Stomach smooth muscle (tissue), 2 donors: ENCODE data around the gene VWA7.

Source experiments
- H3K27ac ChIP-seq: one replicate; pipeline ENCODE4 v1.7.0; 2013; ENCODE audit warnings: mild to moderate bottlenecking, low read length, inconsistent platforms
- H3K27me3 ChIP-seq, 2 donors: one replicate each; pipeline ENCODE4 v1.7.0; 2013; ENCODE audit warnings: low read length in 2 of 2; ENCODE audit not compliant: insufficient read depth in 2 of 2, control insufficient read depth in 1 of 2
- H3K36me3 ChIP-seq, 2 donors: one replicate each; pipeline ENCODE4 v1.7.0; 2013; ENCODE audit warnings: low read length in 2 of 2; ENCODE audit not compliant: control insufficient read depth in 2 of 2, insufficient read depth in 2 of 2
- H3K4me1 ChIP-seq: one replicate; pipeline ENCODE4 v1.7.0; 2013; ENCODE audit warnings: low read length; ENCODE audit not compliant: control insufficient read depth, insufficient read depth
- H3K4me3 ChIP-seq, 2 donors: one replicate each; pipeline ENCODE4 v1.7.0; 2013; ENCODE audit warnings: low read length in 2 of 2
- H3K9ac ChIP-seq, 2 donors: one replicate each; pipeline ENCODE4 v1.7.0; 2013; ENCODE audit warnings: low read length in 2 of 2, mild to moderate bottlenecking in 1 of 2
- H3K9me3 ChIP-seq, 2 donors: one replicate each; pipeline ENCODE4 v1.7.0; 2013; ENCODE audit warnings: low read length in 2 of 2; ENCODE audit not compliant: control insufficient read depth in 2 of 2
- donor health status: healthy.
- donor health status: Pancreatic carcinoma.

Gene VWA7

DNA sequence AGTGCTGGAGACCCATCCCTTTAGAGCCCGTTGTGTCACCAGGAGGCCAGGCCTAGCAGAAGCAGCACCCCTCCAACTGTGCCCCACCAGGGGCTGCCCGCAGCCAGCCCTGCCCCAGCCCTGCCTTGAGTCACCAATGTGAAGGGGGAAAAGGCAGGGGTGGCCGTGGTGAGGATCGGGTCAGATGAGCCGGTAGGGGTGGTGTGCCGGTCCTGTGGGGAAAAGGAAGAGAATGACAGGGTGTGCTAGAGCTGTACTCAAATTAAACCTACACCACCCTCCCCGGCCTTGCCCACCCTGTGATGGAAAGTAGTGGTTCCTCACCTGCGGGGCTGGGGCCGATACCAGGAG, 11.6 kb downstream of the VWA7 start:
- H3K9ac ChIP-seq, result no peak overlapping the region
- H3K36me3 ChIP-seq, result no peaks in the 10 kb centered on the region
- peaks cover 6% of the 10 kb centered on the region for H3K4me1 ChIP-seq
- H3K27me3 ChIP-seq, result peaks cover 3 to 9% of the 10 kb centered on the region in 2 donors
- H3K4me3 ChIP-seq, result no peak overlapping the region
- H3K27ac ChIP-seq, result no peak overlapping the region
- H3K9me3 ChIP-seq, result no peaks in the 10 kb centered on the region

DNA sequence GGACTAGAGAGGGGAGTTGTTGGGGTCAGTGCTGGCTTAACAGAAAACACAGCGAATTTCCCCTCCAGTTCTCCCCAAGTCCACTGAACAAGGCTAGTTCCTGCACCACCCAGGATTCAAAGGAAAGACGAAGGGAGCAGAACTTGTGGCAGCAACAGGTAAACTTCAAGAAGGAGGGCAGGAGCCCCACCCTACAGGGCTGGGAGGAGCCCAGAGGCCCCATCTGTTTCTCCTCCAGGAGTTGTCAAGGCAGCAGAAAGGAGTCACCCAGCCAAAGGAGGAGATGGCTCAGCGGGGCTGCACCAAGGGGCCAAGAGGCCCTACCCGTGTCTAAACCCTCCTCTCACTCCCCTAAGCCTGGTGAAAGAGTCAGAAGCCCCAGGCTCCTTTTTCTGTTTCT, 12.9 kb downstream of the VWA7 start:
- H3K9me3 ChIP-seq, result no peaks in the 10 kb centered on the region
- no peaks in the 10 kb centered on the region for H3K36me3 ChIP-seq
- H3K4me3 ChIP-seq, result no peak overlapping the region
- H3K27me3 ChIP-seq, result peaks cover 3 to 9% of the 10 kb centered on the region in 2 donors
- H3K27ac ChIP-seq, result no peak overlapping the region
- no peak overlapping the region for H3K9ac ChIP-seq
- H3K4me1 ChIP-seq, result peaks cover 6% of the 10 kb centered on the region

GRCh38 chr6:31763619-31763940, 13.5 kb downstream of the VWA7 start:
- Histone ChIP-seq H3K36me3 (peaks cover 0 to 2% of the 10 kb centered on the region in 2 donors), H3K9ac (no peak overlapping the region), H3K9me3 (no peaks in the 10 kb centered on the region), H3K4me1 (peaks cover 6% of the 10 kb centered on the region), H3K27ac (no peak overlapping the region), H3K4me3 (no peak overlapping the region), H3K27me3 (peaks cover 3 to 9% of the 10 kb centered on the region in 2 donors)

- H3K9ac ChIP-seq, result no peak overlapping the region
- H3K4me3 ChIP-seq, result no peak overlapping the region
- H3K9me3 ChIP-seq, result no peaks in the 10 kb centered on the region
- H3K27ac ChIP-seq, result no peak overlapping the region
- peaks cover 0 to 4% of the 10 kb centered on the region in 2 donors for H3K36me3 ChIP-seq
- H3K4me1 ChIP-seq, result peaks cover 6% of the 10 kb centered on the region
- peaks cover 3 to 9% of the 10 kb centered on the region in 2 donors for H3K27me3 ChIP-seq
These were observed 14.1 kb downstream of the VWA7 start for GRCh38 chr6:31762878-31763618.

DNA sequence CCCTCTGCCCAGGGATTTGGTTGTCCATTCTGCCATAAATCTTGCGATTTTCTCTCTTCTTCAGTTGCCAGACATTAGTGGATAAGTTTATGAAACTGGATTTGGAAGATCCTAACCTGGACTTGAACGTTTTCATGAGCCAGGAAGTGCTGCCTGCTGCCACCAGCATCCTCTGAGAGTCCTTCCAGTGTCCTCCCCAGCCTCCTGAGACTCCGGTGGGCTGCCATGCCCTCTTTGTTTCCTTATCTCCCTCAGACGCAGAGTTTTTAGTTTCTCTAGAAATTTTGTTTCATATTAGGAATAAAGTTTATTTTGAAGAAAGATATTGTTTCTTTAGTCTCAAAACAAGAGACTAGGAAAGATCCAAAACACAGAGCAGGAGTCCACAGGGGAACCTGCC, 14.8 kb downstream of the VWA7 start, which contains the start of gene SAPCD1:
TSS of gene SAPCD1 (plus strand) at position 301 of the 400 bp plus-strand sequence. CDS start 399 bp downstream, outside the sequence.
- Histone ChIP-seq H3K9ac (no peak within 1 kb of the TSS), H3K4me3 (no peak within 1 kb of the TSS), H3K36me3 (peaks cover 0 to 4% of the 10 kb centered on the region in 2 donors), H3K27ac (no peak within 1 kb of the TSS), H3K27me3 (peaks cover 3 to 9% of the 10 kb centered on the region in 2 donors), H3K9me3 (no peaks in the 10 kb centered on the region), H3K4me1 (peaks cover 6% of the 10 kb centered on the region)

GRCh38 chr6:31761343-31761742, 15.8 kb downstream of the VWA7 start:
- Histone ChIP-seq H3K9ac (no peak overlapping the region), H3K4me1 (peaks cover 4% of the 10 kb centered on the region), H3K9me3 (no peaks in the 10 kb centered on the region), H3K36me3 (peaks cover 0 to 4% of the 10 kb centered on the region in 2 donors), H3K27ac (no peak overlapping the region), H3K4me3 (no peak overlapping the region), H3K27me3 (peaks cover 0 to 5% of the 10 kb centered on the region in 2 donors)

DNA sequence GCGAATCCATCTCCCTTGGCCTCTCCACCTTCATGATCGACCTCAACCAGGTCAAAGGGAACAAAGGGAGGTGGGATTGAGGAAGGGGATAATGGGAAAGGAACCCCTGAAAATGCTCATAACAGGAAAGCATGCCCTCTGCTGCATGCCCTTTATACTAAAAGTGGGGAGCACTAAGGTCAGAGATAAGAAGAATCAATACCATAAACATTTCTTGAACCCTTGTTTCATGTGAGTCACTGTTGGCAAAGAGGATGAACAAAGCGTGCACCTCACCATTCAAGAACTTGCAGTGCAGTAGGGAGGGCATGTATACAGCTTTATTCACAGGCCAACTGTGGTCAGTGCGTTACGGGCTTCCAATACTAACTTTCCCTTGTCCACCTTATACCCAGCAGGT, 16.3 kb downstream of the VWA7 start:
- H3K4me3 ChIP-seq, result no peak overlapping the region
- H3K27me3 ChIP-seq, result peaks cover 0 to under 1% of the 10 kb centered on the region in 2 donors
- H3K9me3 ChIP-seq, result no peaks in the 10 kb centered on the region
- peaks cover 0 to 4% of the 10 kb centered on the region in 2 donors for H3K36me3 ChIP-seq
- H3K27ac ChIP-seq, result no peak overlapping the region
- no peaks in the 10 kb centered on the region for H3K4me1 ChIP-seq
- no peak overlapping the region for H3K9ac ChIP-seq

DNA sequence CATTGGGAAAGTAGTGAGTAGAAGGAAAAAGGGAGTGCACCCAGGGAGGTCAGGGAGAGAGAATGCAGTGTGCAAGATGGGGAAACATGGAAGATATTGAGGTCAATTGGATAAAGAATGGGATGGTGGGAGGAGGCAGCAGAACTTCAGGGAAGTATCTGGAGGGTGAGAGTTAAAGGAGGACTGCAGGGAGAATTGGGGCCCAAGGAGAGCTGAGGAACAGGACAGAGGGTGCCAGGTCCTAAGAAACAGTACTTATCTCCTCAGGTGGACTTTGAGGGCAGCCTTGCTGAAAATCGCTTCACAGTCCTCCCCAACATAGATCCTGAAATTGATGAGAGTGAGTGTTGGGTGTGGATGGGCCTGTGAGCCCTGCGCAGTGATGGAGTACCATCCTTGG, 18.8 kb downstream of the VWA7 start:
- Histone ChIP-seq H3K27me3 (no peaks in the 10 kb centered on the region), H3K4me3 (no peak overlapping the region), H3K36me3 (peaks cover 0 to 4% of the 10 kb centered on the region in 2 donors), H3K9me3 (no peaks in the 10 kb centered on the region), H3K9ac (no peak overlapping the region), H3K4me1 (no peaks in the 10 kb centered on the region), H3K27ac (no peak overlapping the region)

GRCh38 chr6:31752739-31753319, 24.3 kb downstream of the VWA7 start:
- Histone ChIP-seq H3K9me3 (no peaks in the 10 kb centered on the region), H3K4me1 (no peaks in the 10 kb centered on the region), H3K27ac (no peak overlapping the region), H3K27me3 (no peaks in the 10 kb centered on the region), H3K9ac (no peak overlapping the region), H3K4me3 (no peak overlapping the region), H3K36me3 (no peaks in the 10 kb centered on the region)

- no peaks in the 10 kb centered on the region for H3K9me3 ChIP-seq
- no peak overlapping the region for H3K4me3 ChIP-seq
- no peaks in the 10 kb centered on the region for H3K27me3 ChIP-seq
- peaks cover 4% of the 10 kb centered on the region for H3K4me1 ChIP-seq
- no peak overlapping the region for H3K27ac ChIP-seq
- no peak overlapping the region for H3K9ac ChIP-seq
- H3K36me3 ChIP-seq, result peaks cover 0 to 3% of the 10 kb centered on the region in 2 donors
These were observed 26.6 kb downstream of the VWA7 start for GRCh38 chr6:31750411-31751022.
